ENCODE measurements around the gene CDCA7L.

GRCh38 chr7:21966271-21966670 is 20.6 kb upstream of the CDCA7L start:
- TF ChIP-seq CTCF (IDR thresholded peaks at IDR 0.05) (no peak), POLR2A (IDR thresholded peaks at IDR 0.05) (no peak)

Data from testis (tissue), 2 donors.